G401 (cell line): ENCODE results near the gene TNS2. TPM values are rescaled to one million over a fixed set of nuclear protein-coding genes. Genes with fewer than 3 reads are reported as not detected.
"Not testable (repeated sequence)": the region's sequence is repeated elsewhere in the genome, so short reads cannot be mapped to it uniquely, and the experiment has no call there.

Source experiments
- DNase-seq: peaks from one replicate; pipeline ENCODE4 v3.0.0-alpha.2; 2015; ENCODE audit warnings: low spot score
- in situ Hi-C: cut with HindIII; loops from 2 replicates; pipeline ENCODE4 v1.10.0; 2016; ENCODE audit warnings: low sequenced_read_pairs, mixed read lengths
- total RNA-seq: library from RNA; depleted of rRNA; stranded (reverse); fragments of >200 nt; shearing (Covaris generic); gene quantifications from 2 replicates; pipeline ENCODE4 v1.2.3, GENCODE V29; 2014; rRNA removed

Gene TNS2
- total RNA-seq, 1 experiment from 2014 or later = 13.7 TPM

DNA sequence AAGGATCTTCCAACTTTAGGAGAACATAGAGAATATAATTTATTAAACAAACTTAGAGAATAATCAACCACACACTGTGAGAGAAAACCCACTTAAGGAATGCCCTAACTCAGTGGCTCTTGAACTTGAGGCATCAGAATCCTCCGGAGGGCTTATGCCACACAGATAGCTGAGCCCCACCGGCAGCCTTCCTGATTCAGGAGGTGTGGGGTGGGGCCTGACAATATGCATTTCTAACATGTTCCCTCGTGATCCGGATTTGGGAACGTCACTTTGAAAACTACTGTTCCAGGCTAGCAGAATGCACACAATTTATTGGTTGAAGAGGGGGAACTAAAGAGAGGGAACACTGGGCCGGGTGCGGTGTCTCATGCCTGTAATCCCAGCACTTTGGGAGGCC, 51.4 kb downstream of the TNS2 start:
- DNase-seq = no peak
- in situ Hi-C loops = no loop called here

DNA sequence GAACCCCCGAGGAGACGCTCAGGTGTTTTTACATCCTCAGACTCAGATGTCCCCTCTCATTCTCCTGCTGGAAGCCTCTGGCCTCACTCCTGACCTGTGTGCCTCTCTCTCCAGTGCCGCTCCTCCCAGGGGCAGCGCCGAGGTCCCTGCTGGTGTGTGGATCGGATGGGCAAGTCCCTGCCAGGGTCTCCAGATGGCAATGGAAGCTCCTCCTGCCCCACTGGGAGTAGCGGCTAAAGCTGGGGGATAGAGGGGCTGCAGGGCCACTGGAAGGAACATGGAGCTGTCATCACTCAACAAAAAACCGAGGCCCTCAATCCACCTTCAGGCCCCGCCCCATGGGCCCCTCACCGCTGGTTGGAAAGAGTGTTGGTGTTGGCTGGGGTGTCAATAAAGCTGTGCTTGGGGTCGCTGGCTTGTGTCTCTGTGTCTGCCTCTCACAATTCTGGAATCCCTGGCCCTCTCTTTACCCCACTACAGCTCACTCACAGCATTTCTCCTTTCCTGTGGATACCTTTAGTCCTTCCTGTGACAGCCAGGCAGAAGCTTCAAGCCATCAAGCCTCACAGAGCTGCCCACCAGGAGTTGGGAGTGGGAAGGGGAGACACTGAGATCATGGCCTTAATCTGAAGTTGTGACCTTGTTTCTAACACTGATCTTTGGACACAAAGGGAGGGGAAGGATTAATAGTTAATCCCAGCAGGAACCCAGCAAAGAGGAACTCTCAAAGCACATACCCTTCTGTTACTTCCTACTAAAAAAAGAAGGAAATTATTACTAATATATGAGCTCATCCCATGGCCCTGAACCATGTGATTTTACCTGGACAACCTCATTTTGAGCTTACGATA, 52.3 kb downstream of the TNS2 start:
- no peak for DNase-seq
- in situ Hi-C loops = no loop called here

- in situ Hi-C loops = no loop called here
- no peak for DNase-seq
Observed at GRCh38 chr12:53102883-53103807, 53.3 kb downstream of the TNS2 start, which contains the start of gene SOAT2. Gene SOAT2 (plus strand): TSS chr12:53103486. CDS start chr12:53103578, 92 bp downstream.

GRCh38 chr12:53103860-53104305, 54.0 kb downstream of the TNS2 start:
- in situ Hi-C loops = no loop called here

GRCh38 chr12:53105256-53105655, 55.4 kb downstream of the TNS2 start:
- in situ Hi-C loops = no loop called here
- no peak for DNase-seq

More at GRCh38 chr12:53103860-53104305, 54.0 kb downstream of the TNS2 start:
- no peak for DNase-seq

- no peak for DNase-seq
- in situ Hi-C loops = no loop called here
Observed at GRCh38 chr12:53105712-53106439, 56.0 kb downstream of the TNS2 start.

DNA sequence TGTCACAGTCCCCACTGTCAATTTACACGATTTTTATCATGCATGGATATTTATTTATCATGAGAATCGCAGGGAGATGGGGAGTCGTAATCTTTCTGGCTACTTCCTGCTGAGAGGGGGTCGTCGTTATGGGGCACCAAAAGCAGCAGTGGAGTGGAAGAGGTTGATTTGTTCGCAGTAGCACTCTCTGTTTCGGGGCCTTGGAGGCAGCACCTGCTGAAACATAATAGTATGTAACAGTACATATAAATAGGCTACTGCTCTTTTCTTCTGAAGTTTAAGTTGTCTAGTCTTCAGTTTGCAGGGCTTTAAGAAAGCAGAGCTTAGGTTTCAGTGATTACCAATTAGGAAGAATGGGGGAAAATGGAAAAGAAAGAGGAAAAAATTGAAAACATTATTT, 57.3 kb downstream of the TNS2 start:
- DNase-seq = no peak
- in situ Hi-C loops = no loop called here

DNA sequence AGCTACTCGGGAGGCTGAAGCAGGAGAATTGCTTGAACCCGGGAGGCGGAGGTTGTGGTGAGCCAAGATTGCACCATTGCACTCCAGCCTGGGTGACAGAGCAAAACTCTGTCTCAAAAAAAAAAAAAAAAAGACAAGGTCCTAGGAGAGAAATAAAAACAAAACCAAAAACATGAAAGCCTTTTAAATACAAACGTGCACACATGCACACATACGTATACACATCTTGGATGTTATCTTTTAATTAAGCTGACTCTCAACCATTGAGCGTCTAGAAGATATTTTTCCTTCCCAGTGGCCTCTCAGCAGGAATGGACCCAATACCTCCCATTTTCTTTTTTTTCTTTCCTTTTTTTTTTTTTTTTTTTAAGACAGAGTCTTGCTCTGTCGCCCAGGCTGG, 62.6 kb downstream of the TNS2 start:
- DNase-seq, in situ Hi-C loops: not testable (repeated sequence)

- DNase-seq = no peak
- in situ Hi-C loops = no loop called here
Observed at GRCh38 chr12:53113136-53113705, 63.4 kb downstream of the TNS2 start.

GRCh38 chr12:53113951-53114350, 64.1 kb downstream of the TNS2 start:
- no peak for DNase-seq
- in situ Hi-C loops = no loop called here

Other genes with a start within 250 kb of the TNS2 start
- gene KRT4, start 235.9 kb upstream of the TNS2 start, total RNA-seq = not detected in 2 replicates
- gene KRT79, start 215.8 kb upstream of the TNS2 start, total RNA-seq = not detected in 2 replicates
- 0.61 TPM in 1 of 2 replicates, not detected in the other for gene KRT78, start 201.1 kb upstream of the TNS2 start, total RNA-seq
- gene KRT8, start 145.0 kb upstream of the TNS2 start, total RNA-seq = 3,912 and 3,929 TPM in 2 replicates
- gene KRT18, start 100.9 kb upstream of the TNS2 start, total RNA-seq = 843 and 873 TPM in 2 replicates
- 1,115 and 1,229 TPM in 2 replicates for gene EIF4B, start 43.6 kb upstream of the TNS2 start, total RNA-seq
- gene SPRYD3, start 29.3 kb downstream of the TNS2 start, total RNA-seq = 16.7 and 21.4 TPM in 2 replicates
- gene IGFBP6, start 47.6 kb downstream of the TNS2 start, total RNA-seq = 29.3 and 50.2 TPM in 2 replicates
- gene SOAT2, start 53.4 kb downstream of the TNS2 start, total RNA-seq = not detected in 2 replicates
- 12.1 and 19.4 TPM in 2 replicates for gene ZNF740, start 130.7 kb downstream of the TNS2 start, total RNA-seq
- 2.0 and 7.2 TPM in 2 replicates for gene CSAD, start 130.9 kb downstream of the TNS2 start, total RNA-seq
- gene ITGB7, start 157.2 kb downstream of the TNS2 start, total RNA-seq = 0.41 and 0.49 TPM in 2 replicates
- gene RARG, start 182.1 kb downstream of the TNS2 start, total RNA-seq = 48.6 and 58.9 TPM in 2 replicates
- gene ESPL1, start 218.2 kb downstream of the TNS2 start, total RNA-seq = 21.8 and 23.1 TPM in 2 replicates
- 302 and 381 TPM in 2 replicates for gene PFDN5, start 245.5 kb downstream of the TNS2 start, total RNA-seq
- gene MYG1, start 249.6 kb downstream of the TNS2 start, total RNA-seq = 43.8 and 43.9 TPM in 2 replicates